OCI-LY3 (cell line): ENCODE results near the gene NNAT.

Source experiments
- H2AFZ ChIP-seq: fragments of 200-600, 300-600 bp; shearing (Covaris generic); 2 replicates; pipeline ENCODE4 v1.6.0; 2014; ENCODE audit warnings: antibody characterized with exemption, low read depth, low read length
- H3K27ac ChIP-seq: fragments of 200-600, 300-600 bp; sonication (generic); 2 replicates; pipeline ENCODE4 v1.5.1; 2014; ENCODE audit warnings: mild to moderate bottlenecking, low read length, moderate library complexity, mixed read lengths
- H3K27me3 ChIP-seq: fragments of 200-600, 300-600 bp; sonication (generic); 2 replicates; pipeline ENCODE4 v1.6.1; 2014; ENCODE audit warnings: low read depth, low read length, mixed read lengths
- H3K36me3 ChIP-seq: fragments of 200-600, 300-600 bp; sonication (generic); replicated peaks from 2 replicates; pipeline ENCODE3; 2014; ENCODE audit warnings: low read depth, low read length, mixed read lengths
- H3K4me1 ChIP-seq: fragments of 300-600, 200-600 bp; sonication (generic); 2 replicates; pipeline ENCODE4 v1.6.1; 2014; ENCODE audit warnings: low read length, mixed read lengths
- H3K4me2 ChIP-seq: fragments of 200-600, 300-600 bp; sonication (generic); 2 replicates; pipeline ENCODE4 v1.6.1; 2014; ENCODE audit warnings: low read length, mixed read lengths
- H3K4me3 ChIP-seq: fragments of 300-600, 200-600 bp; sonication (generic); 2 replicates; pipeline ENCODE4 v1.5.1; 2014; ENCODE audit warnings: antibody characterized with exemption, mild to moderate bottlenecking, low read length, moderate library complexity
- H3K79me2 ChIP-seq: fragments of 300-600, 200-600 bp; shearing (Covaris generic); 2 replicates; pipeline ENCODE4 v1.6.1; 2014; ENCODE audit warnings: mild to moderate bottlenecking, low read length, mixed read lengths
- H3K9ac ChIP-seq: fragments of 300-600, 200-600 bp; shearing (Covaris generic); 2 replicates; pipeline ENCODE4 v1.6.0; 2014; ENCODE audit warnings: mild to moderate bottlenecking, low read length, moderate library complexity
- H3K9me3 ChIP-seq: fragments of 200-600, 300-600 bp; shearing (Covaris generic); 2 replicates; pipeline ENCODE4 v1.6.1; 2014; ENCODE audit warnings: low read length, mixed read lengths; ENCODE audit not compliant: insufficient read depth
- H4K20me1 ChIP-seq: fragments of 200-600, 300-600 bp; sonication (generic); 2 replicates; pipeline ENCODE4 v1.6.1; 2016; ENCODE audit warnings: low read length, mixed read lengths; ENCODE audit not compliant: insufficient read depth
- EZH2phosphoT487 ChIP-seq: fragments of 200-600 bp; shearing (Covaris generic); IDR thresholded peaks from 2 replicates; pipeline ENCODE4 v1.6.1; 2018; ENCODE audit warnings: antibody characterized with exemption, mixed run types, low read depth
- TF ChIP-seq, protein P1 (sequence below): fragments of 200-600, 300-600 bp; sonication (generic); IDR thresholded peaks from 2 replicates; pipeline ENCODE4 v1.5.1; 2014; ENCODE audit warnings: antibody characterized with exemption, low read length, low read depth

NNAT gene

DNA sequence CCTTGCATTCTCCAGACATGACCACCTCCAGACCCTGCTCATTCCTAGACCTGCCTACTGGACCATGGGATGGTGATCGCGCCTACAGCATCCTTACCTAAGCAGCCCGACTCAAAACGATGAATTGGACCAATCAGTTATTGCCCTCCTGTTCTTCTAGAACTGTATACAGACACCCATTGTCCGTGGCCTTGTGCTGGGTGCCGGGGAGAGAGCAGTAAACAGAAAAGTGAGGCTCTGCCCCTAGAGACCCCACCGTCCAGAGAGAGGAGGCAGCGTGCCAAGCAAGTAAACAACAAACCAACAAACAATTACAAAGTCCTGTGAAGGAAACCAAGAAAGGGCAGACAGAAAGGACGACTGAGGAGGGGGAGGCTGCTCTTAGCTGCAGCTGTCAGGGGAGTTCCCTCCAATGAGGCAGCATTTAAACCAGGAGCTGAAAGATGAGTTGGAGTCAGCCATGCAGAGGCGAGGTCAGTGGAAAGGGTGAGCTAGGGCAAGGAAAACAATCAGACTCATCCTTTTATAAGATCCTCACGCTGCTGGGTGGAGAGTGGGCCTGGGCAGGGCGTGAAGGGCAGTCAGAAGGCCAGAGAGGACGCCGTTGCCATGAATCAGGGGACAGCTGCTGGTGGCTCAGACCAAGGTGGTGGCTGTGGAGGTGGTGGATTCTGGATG, 44.2 kb downstream of the NNAT start:
- no peak overlapping the region for H3K27ac ChIP-seq
- H3K4me2 ChIP-seq: no peak overlapping the region

DNA sequence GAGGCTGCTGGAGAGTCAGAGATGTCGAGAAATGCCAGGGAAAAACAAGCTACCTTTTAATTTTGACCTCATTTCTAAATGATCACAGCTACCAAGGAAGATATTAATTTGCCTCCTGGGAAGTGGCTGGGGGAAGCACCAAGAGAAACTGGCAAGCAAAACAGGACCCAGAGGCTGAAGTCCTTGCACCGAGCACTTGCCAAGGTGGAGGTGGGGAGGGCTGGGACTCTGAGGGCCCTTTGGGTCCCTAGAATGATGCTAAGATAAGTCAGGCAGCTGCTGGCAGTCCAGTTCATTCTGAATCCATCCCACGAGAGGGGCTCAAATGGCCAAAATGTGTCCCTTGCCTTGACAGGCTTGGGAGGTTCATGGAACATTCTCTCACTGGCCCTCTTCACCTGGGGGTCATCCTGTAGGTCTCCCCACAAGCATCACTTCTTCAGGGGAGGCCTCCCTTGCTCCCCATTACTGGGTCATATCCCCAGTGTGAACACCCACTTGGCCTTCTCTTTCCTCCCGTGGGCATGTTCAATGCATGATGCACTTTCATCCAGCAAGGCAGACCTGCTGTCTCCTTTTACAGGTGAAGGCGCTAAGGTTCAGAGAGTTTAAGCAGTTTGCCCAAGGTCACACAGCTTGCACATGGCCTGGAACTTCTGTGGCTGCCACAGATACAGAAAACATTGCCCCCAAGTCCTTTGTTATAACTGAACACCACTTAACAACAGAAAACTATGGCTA, 45.7 kb downstream of the NNAT start:
- Histone ChIP-seq H4K20me1 (no peaks in the 10 kb centered on the region), H3K4me1 (peaks cover 3% of the 10 kb centered on the region; the same call in 1 of the 2 replicates), H3K36me3 (no peaks in the 10 kb centered on the region), H3K4me2 (no peak overlapping the region), H3K9ac (no peak overlapping the region), H2AFZ (no peak overlapping the region), H3K27me3 (peaks cover 74% of the 10 kb centered on the region), H3K79me2 (no peaks in the 10 kb centered on the region), H3K4me3 (no peak overlapping the region), H3K9me3 (no peaks in the 10 kb centered on the region), H3K27ac (no peak overlapping the region)
- TF ChIP-seq, protein P1, sequence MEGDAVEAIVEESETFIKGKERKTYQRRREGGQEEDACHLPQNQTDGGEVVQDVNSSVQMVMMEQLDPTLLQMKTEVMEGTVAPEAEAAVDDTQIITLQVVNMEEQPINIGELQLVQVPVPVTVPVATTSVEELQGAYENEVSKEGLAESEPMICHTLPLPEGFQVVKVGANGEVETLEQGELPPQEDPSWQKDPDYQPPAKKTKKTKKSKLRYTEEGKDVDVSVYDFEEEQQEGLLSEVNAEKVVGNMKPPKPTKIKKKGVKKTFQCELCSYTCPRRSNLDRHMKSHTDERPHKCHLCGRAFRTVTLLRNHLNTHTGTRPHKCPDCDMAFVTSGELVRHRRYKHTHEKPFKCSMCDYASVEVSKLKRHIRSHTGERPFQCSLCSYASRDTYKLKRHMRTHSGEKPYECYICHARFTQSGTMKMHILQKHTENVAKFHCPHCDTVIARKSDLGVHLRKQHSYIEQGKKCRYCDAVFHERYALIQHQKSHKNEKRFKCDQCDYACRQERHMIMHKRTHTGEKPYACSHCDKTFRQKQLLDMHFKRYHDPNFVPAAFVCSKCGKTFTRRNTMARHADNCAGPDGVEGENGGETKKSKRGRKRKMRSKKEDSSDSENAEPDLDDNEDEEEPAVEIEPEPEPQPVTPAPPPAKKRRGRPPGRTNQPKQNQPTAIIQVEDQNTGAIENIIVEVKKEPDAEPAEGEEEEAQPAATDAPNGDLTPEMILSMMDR: no peak
- no peak for TF ChIP-seq EZH2phosphoT487

More for the DNA sequence above, 44.2 kb downstream of the NNAT start:
- Histone ChIP-seq H3K36me3 (no peaks in the 10 kb centered on the region), H3K9me3 (no peaks in the 10 kb centered on the region), H3K79me2 (no peaks in the 10 kb centered on the region), H4K20me1 (no peaks in the 10 kb centered on the region), H3K27me3 (peaks cover 65% of the 10 kb centered on the region), H3K4me1 (peaks cover 3% of the 10 kb centered on the region; the same call in 1 of the 2 replicates), H3K9ac (no peak overlapping the region), H3K4me3 (no peak overlapping the region), H2AFZ (no peak overlapping the region)
- TF ChIP-seq, protein P1: no peak
- no peak for TF ChIP-seq EZH2phosphoT487

- no peak overlapping the region for H3K27ac ChIP-seq
- H3K4me2 ChIP-seq: no peak overlapping the region
- H2AFZ ChIP-seq: no peak overlapping the region
- H3K4me3 ChIP-seq: no peak overlapping the region
- peaks cover 74% of the 10 kb centered on the region for H3K27me3 ChIP-seq
- no peaks in the 10 kb centered on the region for H3K79me2 ChIP-seq
- no peak for TF ChIP-seq EZH2phosphoT487
- TF ChIP-seq, protein P1: no peak
- H3K4me1 ChIP-seq: peaks cover 3% of the 10 kb centered on the region; the same call in 1 of the 2 replicates
- no peaks in the 10 kb centered on the region for H3K9me3 ChIP-seq
- H4K20me1 ChIP-seq: no peaks in the 10 kb centered on the region
- H3K36me3 ChIP-seq: no peaks in the 10 kb centered on the region
- no peak overlapping the region for H3K9ac ChIP-seq
Observed at GRCh38 chr20:37567331-37567665, 46.2 kb downstream of the NNAT start.
